ENCODE data around the gene MASP2.
"Not testable (repeated sequence)": the region's sequence is repeated elsewhere in the genome, so short reads cannot be mapped to it uniquely, and the experiment has no call there.

The MASP2 gene

DNA sequence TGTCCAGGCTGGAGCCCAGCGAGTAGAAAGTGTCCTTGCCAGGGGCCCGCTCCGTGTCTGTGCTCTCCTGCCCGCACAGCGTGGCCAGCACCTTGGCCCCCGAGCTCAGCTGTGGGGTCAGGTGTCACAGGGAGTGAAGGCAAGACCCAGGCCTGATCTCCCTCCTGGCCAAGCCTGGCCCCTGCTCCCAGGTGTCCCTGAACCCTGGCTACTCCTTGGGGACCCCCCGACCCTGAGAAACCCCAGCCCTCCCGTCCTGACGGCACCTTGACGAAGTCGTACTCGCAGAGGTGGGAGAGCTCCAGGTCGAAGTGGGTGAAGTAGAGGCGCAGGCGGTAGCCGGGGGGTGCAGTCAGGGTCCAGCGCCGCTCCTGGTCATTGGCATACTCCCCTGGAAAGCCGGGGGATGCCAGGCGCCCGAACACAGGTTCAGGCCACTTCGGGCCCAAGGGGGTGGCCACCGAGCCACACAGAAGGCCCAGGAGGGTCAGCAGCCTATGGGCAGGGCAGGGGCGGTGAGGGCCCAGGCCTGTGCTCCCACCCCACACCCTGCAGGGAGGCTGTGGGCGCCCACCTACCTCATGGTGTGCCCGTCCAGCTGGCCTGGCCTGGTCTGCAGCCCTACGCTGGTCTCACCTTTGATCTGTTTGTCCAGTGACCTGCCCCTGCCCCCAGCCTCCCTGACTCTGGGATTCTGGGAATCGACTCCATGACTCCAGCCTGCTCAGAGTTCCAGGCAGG lies at the start of gene MASP2:
Gene MASP2, minus strand, starts transcription at position 615 of the 741 bp plus-strand sequence. Its CDS starts 32 bp downstream, at position 583.
- no peak for DNase-seq

DNA sequence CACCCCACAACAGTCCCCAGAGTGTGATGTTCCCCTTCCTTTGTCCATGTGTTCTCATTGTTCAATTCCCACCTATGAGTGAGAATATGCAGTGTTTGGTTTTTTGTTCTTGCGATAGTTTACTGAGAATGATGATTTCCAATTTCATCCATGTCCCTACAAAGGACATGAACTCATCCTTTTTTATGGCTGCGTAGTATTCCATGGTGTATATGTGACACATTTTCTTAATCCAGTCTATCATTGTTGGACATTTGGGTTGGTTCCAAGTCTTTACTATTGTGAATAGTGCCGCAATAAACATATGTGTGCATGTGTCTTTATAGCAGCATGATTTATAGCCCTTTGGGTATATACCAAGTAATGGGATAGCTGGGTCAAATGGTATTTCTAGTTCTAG lies 36.7 kb upstream of the MASP2 start:
- DNase-seq = not testable (repeated sequence)

DNA sequence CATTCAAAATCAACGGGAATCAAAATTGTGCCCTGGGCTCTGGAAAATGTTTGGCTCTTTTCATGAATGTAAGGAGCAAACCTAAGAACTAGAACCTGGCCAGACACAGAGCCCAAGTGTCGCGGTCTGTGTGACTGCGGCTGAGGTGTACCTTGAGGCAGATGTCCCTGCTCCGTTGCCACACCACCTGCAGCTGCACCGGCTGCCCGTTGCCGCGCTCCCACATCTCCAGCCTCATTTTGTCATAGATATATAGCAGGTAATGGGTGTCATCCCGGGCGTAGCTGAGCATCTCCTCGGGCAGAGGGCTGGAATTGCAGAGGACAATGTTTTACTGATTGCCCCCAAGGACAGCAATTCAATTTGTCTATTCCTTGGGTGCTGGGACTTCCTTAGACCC lies 33.9 kb upstream of the MASP2 start:
- no peak for DNase-seq

DNA sequence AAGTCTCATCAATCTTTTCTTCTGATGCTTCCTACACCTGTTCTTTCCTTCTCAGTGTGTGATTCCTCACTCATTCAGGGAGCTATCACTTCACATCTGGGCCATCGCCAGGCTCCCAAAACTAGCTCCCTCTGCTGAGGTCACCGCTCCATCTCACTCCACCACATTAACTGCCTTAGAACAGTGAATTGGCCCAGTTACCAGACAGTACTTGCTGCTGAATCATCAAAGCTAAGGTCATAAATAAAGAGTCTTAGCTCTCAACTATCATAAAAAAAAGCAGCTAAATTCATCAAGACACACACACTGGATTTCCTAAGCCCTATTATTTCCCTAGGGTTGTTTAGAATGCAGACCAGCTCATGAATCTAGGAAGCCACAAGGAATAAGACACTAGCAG lies 31.6 kb upstream of the MASP2 start:
- DNase-seq = no peak

DNA sequence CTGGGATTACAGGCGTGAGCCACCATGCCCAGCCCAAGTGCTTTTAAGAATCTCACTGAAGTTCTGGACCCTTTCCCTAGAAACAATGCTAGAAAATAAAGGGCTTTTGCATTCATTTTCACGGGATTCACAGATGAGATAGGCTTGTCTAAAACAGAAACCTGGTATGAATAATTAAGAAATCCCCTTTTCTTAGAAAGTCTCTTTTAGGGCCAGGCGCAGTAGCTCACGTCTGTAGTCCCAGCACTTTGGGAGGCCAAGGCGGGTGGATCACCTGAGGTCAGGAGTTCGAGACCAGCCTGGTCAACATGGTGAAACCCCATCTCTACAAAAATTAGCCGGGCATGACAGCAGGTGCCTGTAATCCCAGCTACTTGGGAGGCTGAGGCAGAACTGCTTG lies 26.4 kb upstream of the MASP2 start:
- DNase-seq = not testable (repeated sequence)

DNA sequence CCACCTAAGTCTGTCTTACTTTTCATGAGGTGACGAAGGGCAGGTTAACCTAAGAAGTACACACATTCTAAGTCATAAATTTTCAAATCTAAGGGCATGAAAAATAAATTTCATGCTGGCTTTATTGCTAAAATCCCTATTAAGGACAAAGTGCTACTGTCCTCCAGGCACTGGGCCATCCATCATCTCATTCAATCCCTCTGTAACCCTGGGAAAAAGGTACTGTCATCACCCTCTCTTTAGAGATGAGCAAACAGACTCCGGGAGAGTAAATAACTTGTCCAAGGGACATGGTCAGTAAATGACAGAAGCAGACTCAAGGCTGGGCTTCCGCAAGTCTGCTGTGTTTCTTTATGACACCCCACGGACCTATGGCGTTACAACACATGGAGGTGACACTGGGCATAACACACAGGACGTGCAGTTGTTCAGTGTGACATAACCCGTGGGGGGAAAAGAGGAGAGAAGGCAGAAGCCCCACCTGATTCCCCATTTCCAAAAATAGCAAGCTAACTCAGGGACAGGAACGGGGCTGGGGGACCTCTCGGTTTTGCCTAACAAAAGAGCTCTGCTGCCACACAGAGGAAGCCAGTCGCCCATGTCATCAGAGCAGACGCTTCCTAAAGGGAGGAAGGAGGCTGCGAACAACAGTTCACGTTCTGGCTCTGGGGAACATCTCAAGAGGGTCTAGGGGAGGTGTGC lies 25.3 kb upstream of the MASP2 start:
- DNase-seq = no peak

DNA sequence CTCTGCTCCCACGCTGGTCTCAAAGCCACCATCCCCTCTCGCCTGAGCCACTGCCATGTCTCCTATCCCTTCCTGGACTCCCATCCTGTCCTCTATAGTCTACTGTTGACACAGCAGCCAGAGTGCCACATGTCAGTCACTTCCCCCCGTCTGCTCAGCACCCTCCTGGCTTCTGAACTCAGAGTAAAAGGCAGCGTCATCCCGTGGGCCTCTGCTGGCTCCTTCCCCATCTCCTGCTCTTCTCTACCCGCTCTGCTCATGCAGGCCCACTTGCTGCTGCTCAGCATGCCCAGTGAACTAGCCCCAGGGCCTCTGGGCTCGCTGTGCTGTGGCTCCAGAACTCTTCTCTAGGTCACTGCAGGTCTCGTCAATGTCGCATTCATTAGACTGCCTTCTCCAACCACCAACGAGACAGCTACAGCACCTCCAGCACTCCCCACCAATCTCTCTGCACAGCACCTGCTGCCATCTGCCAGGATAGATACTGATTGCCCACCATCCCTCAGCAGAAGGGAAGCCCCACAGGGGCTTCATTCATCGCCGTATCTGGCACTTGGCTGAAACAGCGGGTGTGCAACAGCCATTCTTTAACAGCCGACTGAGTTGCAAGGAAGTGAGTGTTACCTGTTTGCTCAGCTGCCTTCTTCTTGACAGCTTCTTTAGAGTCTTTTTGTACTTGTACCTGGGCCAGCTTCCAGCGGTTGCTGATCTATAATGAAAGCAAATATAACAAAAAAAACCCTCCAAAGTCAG lies 24.6 kb upstream of the MASP2 start:
- DNase-seq = no peak

DNA sequence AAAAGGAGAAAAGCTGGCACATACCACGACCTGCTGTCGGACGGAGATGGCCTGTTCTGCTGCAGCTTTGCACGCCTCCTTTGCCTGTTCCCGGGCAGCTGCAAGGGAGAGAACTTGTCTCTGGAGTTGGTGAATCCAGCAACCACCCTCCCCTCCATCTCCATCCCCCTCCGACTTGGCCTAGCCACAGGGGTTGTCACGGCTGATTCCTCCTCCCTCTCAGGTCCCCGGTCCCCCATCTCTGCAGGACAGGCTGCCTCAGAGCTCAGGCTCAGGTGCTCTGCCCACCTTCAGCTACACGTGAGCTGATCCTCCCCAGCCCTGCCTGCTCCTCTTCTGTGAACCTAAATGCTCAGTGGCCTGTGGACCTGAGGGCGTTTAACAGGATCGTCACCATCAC lies 23.8 kb upstream of the MASP2 start:
- DNase-seq = no peak

DNA sequence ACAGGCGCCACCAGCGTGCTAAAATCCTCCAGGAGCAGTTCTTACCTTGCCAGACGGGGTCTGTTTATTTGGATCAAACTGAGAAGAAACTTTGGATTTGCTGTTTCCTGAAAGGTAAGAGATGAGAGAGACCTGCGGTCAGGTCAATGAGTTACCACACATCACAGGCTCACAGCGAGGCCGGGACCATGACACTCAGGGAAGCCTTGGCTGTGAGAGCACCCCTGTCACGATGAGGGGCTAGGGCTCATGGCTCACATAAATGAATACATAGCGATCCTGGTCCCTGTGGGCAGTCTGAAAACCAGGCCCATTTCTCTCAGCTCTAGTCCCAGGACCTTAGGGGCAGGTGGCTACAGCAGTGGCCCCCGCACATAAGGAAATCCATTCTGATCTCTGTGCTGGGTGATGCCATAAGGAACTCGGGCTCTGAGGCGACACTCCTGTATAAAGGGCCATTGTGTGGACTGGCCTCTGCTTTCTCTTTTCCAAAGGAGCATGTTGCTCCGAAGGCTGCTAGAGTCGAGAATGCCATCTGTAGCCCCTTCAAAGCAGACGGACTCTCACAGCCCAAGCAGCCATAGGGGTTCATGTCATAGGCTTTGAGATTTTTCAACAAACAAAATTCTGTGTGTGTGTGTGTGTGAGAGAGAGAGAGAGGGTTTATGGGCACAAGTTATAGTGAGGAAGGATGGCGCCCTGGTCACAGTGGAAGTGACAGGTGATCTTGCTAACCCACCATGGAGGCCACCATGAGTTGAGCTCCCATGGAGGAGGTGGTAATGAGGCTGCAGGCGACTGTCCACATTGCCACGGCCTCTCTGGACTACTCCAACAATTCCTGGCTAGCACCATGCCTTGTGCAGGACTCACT lies 21.8 kb upstream of the MASP2 start:
- no peak for DNase-seq

DNA sequence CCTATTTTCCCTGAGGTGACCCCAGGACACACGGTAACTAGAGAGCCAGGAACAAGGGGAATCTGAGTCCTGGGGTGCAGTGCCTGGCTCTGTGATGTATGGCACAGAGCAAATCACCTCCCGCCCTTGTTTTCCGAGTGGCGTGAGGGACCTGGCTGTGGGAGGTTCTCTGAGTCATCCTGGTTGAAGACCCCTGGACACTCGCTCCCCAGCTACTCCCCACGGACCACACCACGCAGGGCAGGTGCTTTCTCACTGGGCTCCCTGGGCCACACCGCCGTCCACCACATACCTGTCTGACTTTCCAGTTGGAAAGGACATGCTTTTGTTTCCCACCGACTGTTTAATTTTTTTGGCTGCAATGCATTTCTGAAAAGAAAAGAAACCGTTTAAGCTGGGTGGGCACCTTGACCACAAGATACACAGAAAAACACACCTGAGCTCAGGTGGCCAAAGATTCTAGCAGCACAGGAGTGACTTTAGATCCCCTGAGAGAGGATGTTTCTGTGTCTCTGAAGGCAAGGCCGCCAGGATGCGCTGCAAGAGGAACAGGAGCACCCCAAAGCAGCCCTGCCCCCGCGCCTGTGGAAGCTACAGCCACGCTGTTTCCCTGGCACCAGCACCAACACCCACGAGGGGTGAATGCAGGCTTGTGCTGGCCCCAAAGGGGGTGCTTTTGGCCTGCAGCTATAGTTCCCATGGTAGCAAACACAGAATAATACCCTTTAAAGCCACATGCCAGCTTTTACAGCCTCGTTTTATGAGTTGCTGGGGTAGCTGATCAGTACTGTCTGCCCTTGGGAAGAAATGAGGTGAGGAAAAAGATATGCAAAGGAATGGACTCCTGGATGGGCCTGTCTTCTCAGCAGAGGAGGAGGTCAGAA lies 20.9 kb upstream of the MASP2 start:
- no peak for DNase-seq

DNA sequence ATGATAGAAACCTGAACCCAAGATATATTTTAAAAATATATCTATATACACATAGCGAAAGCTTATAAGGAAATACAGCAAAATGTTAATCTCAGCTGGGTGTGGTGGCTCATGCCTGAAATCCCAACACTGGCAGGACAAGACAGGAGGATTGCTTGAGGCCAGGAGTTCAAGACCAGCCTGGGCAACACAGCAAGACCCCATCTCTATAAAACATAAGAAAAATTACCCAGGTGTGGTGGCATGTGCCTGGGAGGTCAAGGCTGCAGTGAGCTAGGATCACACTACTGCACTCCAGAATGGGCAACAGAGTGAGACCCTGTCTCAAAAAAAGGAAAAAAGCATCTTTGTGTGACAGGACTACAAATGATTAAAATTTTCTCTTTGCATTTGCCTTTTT lies 18.8 kb upstream of the MASP2 start:
- DNase-seq = no peak

DNA sequence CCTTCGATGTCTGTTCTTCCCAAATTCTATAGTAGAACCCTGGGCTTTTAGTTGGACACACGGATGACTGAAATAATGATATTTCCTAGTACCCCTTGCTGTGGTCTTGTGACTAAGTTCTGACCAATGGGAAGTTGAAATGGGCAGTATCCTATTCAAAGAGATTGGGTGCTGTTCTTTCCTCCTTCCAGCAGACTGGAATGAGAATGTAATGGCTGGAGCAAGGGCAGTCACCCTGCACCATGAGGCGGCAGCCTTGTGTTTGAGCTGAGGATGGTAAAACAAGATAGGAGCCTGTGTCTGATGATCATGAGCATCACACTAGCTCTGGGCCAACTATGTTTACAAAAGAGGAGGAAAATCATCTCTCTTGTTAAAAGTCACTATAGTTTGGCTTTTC lies 17.9 kb upstream of the MASP2 start:
- DNase-seq = no peak

DNA sequence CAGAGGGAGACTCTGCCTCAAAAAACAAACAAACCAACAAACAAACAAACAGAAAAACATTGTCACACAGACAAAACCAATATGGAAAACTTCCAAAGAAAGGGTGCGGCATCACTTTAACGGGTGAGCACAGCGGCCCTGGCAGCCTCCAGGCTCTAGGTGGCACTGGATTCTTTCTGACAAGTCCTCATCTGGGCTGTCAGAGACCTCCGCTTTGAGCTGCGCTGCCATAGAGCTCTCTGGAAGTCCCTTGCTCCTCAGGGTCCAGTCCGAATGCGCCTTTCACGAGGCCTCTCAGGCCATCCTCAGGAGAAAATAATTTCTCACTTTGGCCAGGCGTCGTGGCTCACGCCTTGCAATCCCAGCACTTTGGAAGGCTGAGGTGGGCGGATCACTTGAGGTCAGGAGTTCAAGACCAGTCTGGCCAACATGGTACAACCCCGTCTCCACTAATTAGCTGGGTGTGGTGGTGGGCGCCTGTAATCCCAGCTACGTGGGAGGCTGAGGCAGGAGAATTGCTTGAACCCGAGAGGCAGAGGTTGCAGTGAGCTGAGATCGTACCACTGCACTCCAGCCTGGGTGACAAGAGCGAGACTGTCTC lies 17.0 kb upstream of the MASP2 start:
- not testable (repeated sequence) for DNase-seq

DNA sequence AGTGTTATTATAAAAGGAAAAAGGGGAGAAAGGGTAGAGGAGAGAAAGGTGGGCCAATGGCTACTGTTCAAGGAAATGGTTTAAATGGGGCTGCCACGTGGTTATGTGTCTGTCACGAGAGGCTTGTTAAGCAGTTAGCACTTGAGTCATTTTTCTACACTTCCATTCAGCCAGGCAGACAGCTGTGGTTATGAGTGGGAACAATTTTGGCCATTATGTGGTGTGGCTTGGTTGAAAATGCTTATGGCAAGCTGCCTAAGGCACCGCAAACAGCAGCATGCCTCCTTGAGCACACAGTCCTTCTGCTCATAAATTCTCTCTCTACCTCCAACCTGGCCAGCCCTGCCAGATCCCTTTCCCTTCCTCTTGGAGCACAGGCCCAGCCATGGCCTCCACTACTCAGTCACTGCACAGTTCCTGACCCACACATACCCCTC lies 15.9 kb upstream of the MASP2 start:
- no peak for DNase-seq

DNA sequence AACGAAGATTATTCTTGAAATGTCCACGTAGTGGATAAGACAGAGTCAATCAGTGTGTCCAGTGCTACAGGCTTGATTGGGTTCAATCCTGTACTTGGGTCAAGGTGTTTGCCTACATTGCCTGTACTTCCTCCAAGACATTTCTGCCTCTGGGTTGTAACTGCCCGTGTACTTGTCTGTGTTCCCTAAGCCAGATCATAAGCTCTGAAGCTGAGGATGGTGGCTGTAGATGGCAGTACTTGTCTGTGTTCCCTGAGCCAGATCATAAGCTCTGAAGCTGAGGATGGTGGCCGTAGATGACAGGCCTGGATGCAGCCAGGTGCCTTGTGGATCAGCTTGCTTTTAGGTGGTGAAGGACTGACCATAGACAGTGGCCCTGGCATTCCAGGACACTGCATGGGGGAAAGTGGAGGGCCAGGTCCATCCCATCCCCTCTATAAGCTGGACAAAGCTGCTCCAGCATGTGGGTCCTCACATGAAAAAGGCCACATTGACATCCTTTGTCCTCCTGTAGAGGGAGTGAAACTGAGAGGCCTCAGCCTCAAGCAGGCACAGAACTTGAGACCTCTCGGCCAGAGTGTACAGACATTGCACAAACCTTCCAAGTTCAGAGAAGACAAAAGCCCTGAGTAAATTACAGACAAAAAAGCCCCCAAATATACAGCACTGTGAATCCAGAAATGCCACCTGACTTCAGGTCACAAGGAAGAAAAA lies 14.8 kb upstream of the MASP2 start:
- DNase-seq = no peak

DNA sequence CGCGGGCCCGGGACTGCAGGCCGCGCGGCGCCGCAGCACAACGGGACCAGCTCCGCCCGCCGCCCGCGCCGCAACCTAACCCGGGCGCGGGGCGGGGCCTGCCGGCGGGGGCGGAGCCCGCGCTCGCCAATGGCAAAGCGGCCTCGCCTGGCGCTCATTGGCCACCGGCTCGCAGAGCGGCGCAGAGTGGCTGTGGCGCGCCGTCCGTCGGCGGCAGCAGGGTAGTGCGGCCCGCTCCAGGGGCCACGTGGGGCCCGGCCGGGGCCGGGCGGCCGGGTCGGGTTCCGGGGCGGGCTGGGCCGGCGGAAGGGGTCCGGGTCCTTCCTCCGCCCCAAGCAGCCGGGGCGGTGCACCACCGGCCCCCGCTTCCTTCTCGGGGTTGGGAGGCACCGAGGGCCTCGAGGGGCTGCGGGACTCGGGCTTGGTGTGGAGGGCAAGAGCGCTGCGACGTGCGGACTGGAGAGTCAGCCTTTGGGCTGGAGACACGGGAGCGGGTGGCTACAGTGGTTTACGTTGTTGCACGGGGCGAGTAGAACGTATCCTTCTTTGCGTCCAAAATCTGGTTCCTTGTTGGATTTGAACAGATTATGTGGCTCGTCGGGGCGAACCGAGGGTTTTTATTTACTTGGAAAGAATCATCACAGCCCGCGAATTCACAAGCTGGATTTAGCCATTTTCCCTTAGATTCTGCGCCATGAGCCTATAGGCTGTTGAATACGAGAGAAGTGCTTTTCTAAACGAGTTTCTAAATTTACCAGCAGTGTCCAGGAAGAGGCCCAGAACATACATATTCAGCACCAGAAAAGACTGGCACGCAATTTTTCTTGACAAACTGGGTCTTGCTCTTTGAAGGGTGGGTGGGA lies 13.2 kb upstream of the MASP2 start, which contains the start of gene SRM:
Gene SRM, minus strand, starts transcription at position 51 of the 863 bp plus-strand sequence. CDS start 75 bp downstream, outside the sequence.
- DNase-seq = peak; percentile 95

DNA sequence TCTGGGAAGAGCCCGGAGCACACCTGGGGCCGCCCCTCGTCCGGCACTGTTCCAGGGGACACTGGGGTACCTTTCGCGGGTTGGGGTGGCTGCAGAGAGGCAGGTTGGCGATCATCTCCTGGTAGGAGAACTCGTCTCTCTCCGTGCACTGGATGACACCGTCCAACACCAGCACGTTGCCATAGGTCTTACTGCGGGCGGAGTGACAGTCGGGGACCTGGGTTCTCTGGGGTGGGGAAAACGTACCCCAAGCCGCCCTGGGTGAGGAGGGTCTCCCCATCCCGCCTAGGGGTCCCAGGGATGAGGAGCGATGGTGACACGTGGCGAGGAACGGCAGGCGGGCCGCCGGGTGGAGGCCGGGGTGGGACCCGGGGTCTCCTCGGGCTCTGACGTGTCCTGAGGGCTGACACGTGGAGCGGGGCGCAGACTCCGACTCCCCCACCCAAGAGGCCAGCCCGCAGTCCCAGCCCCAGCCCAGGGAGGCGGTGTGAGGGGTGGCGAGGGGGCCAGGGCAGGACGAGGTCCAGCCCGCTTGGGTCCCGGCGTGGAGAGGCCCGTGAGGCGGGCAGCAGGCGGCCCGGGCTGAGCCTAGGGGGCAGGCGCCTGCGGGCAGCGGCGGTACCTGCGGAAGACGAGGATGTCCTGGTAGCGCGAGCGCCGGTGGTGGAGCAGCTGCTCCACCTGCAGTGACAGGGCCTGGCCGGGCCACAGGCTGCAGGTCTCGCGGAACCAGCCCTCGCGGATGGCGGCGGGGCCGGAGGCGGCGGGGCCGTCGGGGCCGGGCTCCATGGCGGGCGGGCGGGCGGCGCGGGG lies 12.3 kb upstream of the MASP2 start:
- DNase-seq = peak; percentile 71

DNA sequence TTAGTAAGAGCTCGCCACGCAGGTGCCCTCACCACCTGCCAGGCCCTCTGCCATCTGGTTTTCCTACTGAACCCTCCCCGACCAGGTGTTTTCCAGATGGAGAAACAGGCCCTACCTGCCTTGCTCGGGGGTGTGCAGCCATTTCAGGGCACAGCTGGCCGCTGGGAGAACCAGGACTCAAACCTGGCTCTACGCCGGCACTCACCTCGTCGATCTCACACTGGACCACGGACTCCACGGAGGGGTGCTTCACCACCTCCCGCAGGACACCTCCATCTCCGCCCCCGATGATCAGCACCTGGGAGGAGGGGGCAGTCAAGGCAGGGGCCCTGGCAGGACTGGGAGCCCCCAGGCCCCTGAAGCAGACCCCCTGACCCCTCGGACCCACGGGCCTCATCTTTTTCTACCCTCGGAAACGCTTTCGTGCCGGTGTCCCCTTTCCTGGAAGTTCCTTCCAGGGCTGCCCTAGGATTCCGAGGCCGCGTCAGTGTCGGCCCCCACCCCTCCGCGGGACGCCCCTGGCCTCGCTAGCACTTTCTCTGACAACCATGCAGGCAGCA lies 11.6 kb upstream of the MASP2 start:
- DNase-seq = no peak

Measured in islet precursor cell (in vitro differentiated cells).